Sigmoid colon (tissue), 7 donors: Measurements from ENCODE around the gene RHBDL1. TPM values are rescaled to one million over a fixed set of nuclear protein-coding genes. Genes with fewer than 3 reads are reported as not detected.

ENCODE experiments used
- DNase-seq: peaks from one replicate; pipeline ENCODE4 v3.0.0-alpha.2; 2019
- H3K27ac ChIP-seq, 4 donors: fragments of 200-600 bp; sonication (generic); one replicate each; pipeline ENCODE4 v1.5.1; 2016 to 2019; ENCODE audit warnings: mild to moderate bottlenecking in 1 of 4
- H3K27me3 ChIP-seq, 3 donors: fragments of 200-600 bp; sonication (generic); one replicate each; pipeline ENCODE4 v1.5.1; 2019; ENCODE audit warnings: mild to moderate bottlenecking in 1 of 3
- H3K36me3 ChIP-seq, 4 donors: fragments of 200-600 bp; sonication (generic); one replicate each; pipeline ENCODE4 v1.5.1; 2016 to 2019
- H3K4me1 ChIP-seq, 4 donors: fragments of 200-600 bp; sonication (generic); one replicate each; pipeline ENCODE4 v1.5.1; 2017 to 2019
- H3K4me3 ChIP-seq, 4 donors: fragments of 200-600 bp; sonication (generic); one replicate each; pipeline ENCODE4 v1.5.1; 2017 to 2019; ENCODE audit warnings: mild to moderate bottlenecking in 2 of 4, moderate library complexity in 1 of 4
- H3K9me3 ChIP-seq, 4 donors: fragments of 200-600 bp in 3 of 4; sonication (generic) in 3 of 4; one replicate each; pipeline versions ENCODE4 v1.5.1 to v1.6.1; 2013 to 2019
- EP300 ChIP-seq, 4 donors: sonication (generic); formaldehyde crosslinking; IDR thresholded peaks; one replicate each; pipeline ENCODE4 v1.6.1; 2017; ENCODE audit warnings: antibody characterized with exemption in 4 of 4
- POLR2A ChIP-seq, 2 donors: fragments of 450-650 bp; IDR thresholded peaks; one replicate each; pipeline ENCODE4 v1.6.1; 2016; ENCODE audit warnings: antibody characterized with exemption in 2 of 2, mild to moderate bottlenecking in 2 of 2, moderate library complexity in 2 of 2
- POLR2AphosphoS5 ChIP-seq, 4 donors: sonication (generic); formaldehyde crosslinking; IDR thresholded peaks; one replicate each; pipeline ENCODE4 v1.6.1; 2017; ENCODE audit warnings: antibody characterized with exemption in 4 of 4
- WGBS, 2 donors: extraction: QIAGEN DNeasy Blood & Tissue Kit; methylation state at CpG; one replicate each; pipeline ENCODE4 v1.1.7; 2013; 5-methylcytosine and 5-hydroxymethylcytosine counted together
- intact Hi-C: fragments of 100-400 bp; cut with DNase I; formaldehyde crosslinking; loops from one replicate; pipeline ENCODE4 v1.15.1; 2023
- polyA plus RNA-seq, 3 donors: library from polyadenylated mRNA; stranded (reverse); fragments of 200-250 nt; gene quantifications; one replicate each; pipeline ENCODE4 v1.2.3, GENCODE V29; 2013
- total RNA-seq, 4 donors: library from RNA; depleted of rRNA; stranded (reverse); fragments of >200 nt; gene quantifications; one replicate each; pipeline ENCODE4 v1.1.0, GENCODE V29; 2016
- TF ChIP-seq, protein P1 (sequence below), 4 experiments: fragments of 450-650 bp in 3 of 4; fragments of 200-600 bp in 1 of 4; IDR thresholded peaks; one replicate each; pipeline ENCODE4 v1.5.1; 2016 to 2019; ENCODE audit warnings: antibody characterized with exemption in 4 of 4, mild to moderate bottlenecking in 3 of 4, moderate library complexity in 2 of 4
- donor health status: healthy with polysubstance abuse.
- donor health status: Bipolar disorder and iron deficiency.
- donor health status: healthy.

The RHBDL1 gene
- total and polyA plus RNA-seq, 7 donors, result 0.46 to 6.1 (median 1.5) TPM; not detected in 2

DNA sequence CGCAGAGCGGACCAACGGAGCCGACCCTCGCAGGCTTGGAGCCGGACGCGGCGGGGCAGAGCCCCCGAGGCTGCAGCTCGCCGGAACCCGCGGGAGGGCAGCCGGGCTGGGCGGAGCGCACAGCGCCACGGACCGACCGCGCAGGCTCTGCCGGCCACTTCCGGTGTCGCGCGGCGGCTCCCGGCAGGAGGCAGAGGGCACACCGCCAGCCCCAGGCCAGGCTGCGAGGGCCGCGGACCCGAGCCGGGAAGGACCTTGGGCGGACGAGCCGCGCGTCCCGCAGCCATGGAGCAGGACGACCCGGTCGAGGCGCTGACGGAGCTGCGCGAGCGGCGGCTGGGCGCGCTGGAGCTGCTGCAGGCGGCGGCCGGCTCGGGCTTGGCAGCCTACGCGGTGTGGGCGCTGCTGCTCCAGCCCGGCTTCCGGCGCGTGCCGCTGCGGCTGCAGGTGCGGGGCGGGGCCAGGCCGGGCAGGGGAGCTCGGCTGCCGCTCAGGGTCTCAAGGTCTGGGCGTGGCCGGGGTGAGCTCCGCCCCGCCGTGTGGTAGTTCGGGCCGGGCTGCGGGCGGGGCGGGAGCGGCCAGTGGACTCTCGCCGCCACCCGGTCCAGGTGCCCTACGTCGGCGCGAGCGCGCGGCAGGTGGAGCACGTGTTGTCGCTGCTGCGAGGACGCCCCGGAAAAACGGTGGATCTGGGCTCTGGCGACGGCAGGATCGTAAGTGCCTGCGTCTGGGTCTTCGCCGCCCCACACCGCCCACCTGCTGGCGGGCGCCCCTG is 45.7 kb downstream of the RHBDL1 start, which contains the start of gene ANTKMT:
Gene ANTKMT, plus strand, starts transcription at position 157 of the 775 bp plus-strand sequence. Its CDS starts 129 bp downstream, at position 286.
- Histone ChIP-seq H3K27ac (peak within 1 kb of the TSS; percentile 85 to 93 (median 89)), H3K36me3 (no peaks in the 10 kb centered on the region), H3K27me3 (peaks cover 5 to 19% (median 7%) of the 10 kb centered on the region in 3 donors), H3K4me1 (peaks cover 0 to 40% (median 31%) of the 10 kb centered on the region in 4 donors), H3K9me3 (no peaks in the 10 kb centered on the region), H3K4me3 (peak within 1 kb of the TSS; percentile 58 to 71 (median 64))
- TF ChIP-seq, protein P1, sequence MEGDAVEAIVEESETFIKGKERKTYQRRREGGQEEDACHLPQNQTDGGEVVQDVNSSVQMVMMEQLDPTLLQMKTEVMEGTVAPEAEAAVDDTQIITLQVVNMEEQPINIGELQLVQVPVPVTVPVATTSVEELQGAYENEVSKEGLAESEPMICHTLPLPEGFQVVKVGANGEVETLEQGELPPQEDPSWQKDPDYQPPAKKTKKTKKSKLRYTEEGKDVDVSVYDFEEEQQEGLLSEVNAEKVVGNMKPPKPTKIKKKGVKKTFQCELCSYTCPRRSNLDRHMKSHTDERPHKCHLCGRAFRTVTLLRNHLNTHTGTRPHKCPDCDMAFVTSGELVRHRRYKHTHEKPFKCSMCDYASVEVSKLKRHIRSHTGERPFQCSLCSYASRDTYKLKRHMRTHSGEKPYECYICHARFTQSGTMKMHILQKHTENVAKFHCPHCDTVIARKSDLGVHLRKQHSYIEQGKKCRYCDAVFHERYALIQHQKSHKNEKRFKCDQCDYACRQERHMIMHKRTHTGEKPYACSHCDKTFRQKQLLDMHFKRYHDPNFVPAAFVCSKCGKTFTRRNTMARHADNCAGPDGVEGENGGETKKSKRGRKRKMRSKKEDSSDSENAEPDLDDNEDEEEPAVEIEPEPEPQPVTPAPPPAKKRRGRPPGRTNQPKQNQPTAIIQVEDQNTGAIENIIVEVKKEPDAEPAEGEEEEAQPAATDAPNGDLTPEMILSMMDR (IDR thresholded peaks at IDR 0.05), result no peak
- TF ChIP-seq POLR2AphosphoS5 (IDR thresholded peaks at IDR 0.05), result peak; percentile 14 to 84 (median 44)
- intact Hi-C loops, result loop anchor here (2.0 kb wide), 2 partner anchors 20 to 36 kb away; partner anchors contain the start of genes CIAO3 and JMJD8
- peak; percentile 86 for DNase-seq
- WGBS, 2 donors, result 6 to 9% methylated on average over 106 of the region's 106 CpGs

- 78 to 90% methylated on average over 51 of the region's 51 CpGs for WGBS, 2 donors
- no peaks in the 10 kb centered on the region for H3K36me3 ChIP-seq
- TF ChIP-seq POLR2AphosphoS5 (IDR thresholded peaks at IDR 0.05) (no peak), EP300 (IDR thresholded peaks at IDR 0.05) (no peak), POLR2A (IDR thresholded peaks at IDR 0.05) (no peak)
- TF ChIP-seq, protein P1 (IDR thresholded peaks at IDR 0.05), result no peak
- peak overlapping the region; percentile 85 to 93 (median 89) for H3K27ac ChIP-seq
- no peak for DNase-seq
- H3K4me1 ChIP-seq, result peaks cover 0 to 39% (median 33%) of the 10 kb centered on the region in 4 donors
- H3K4me3 ChIP-seq, result peak overlapping the region; percentile 58 to 71 (median 64)
- intact Hi-C loops, result loop anchor here (2.0 kb wide), 2 partner anchors 19 to 37 kb away; partner anchors contain the start of genes CIAO3 and JMJD8
- H3K9me3 ChIP-seq, result no peaks in the 10 kb centered on the region
- H3K27me3 ChIP-seq, result peaks cover 13 to 20% (median 14%) of the 10 kb centered on the region in 3 donors
Observed at GRCh38 chr16:721765-722540, 46.5 kb downstream of the RHBDL1 start.

DNA sequence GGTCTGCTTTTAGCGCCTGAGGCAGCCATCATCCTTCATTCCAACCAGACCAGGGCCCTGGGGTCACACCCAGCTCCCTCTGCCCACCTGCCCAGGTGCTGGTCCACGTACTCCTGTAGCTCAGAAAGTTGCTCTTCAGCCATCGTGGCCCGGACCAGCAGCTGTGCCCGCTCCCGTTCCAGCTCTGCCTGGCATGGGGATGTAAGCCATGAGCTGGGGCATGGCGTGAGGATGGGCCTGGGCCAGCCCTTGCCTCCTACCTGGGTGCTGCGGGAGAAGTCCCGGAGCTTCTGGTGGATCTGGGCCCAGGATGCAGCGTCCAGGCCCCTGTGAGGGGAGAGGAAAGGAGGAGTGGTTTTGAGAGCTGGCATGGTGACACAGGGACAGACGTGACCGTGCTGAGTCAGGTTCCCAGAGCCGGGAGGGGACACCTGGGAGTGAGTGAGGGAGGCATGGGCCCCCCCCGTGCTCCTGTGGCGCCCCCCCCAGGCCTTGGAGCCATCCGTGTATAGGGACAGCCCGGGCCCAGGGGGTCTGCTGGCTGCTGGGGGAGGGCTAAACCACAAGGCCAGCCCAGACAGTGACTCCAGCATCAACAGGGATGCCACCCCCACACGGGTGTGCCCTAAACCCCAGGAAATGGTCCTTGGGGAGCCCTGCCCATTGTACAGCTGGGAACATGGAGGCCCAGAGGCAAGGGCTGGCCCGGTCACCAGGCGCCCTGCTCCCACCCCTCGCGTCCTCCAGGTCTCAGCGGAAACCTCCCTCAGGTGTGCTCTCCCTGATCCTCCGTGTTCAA is 47.6 kb downstream of the RHBDL1 start:
- Histone ChIP-seq H3K27me3 (peaks cover 22 to 31% (median 24%) of the 10 kb centered on the region in 3 donors), H3K27ac (no peak overlapping the region), H3K4me1 (peaks cover 0 to 49% (median 43%) of the 10 kb centered on the region in 4 donors), H3K36me3 (no peaks in the 10 kb centered on the region), H3K9me3 (no peaks in the 10 kb centered on the region), H3K4me3 (no peak overlapping the region)
- 90 to 92% methylated on average over 24 of the region's 24 CpGs for WGBS, 2 donors
- no peak for DNase-seq
- TF ChIP-seq POLR2A (IDR thresholded peaks at IDR 0.05) (no peak), EP300 (IDR thresholded peaks at IDR 0.05) (no peak), POLR2AphosphoS5 (IDR thresholded peaks at IDR 0.05) (no peak)
- TF ChIP-seq, protein P1 (IDR thresholded peaks at IDR 0.05), result no peak
- intact Hi-C loops, result no loop called here

DNA sequence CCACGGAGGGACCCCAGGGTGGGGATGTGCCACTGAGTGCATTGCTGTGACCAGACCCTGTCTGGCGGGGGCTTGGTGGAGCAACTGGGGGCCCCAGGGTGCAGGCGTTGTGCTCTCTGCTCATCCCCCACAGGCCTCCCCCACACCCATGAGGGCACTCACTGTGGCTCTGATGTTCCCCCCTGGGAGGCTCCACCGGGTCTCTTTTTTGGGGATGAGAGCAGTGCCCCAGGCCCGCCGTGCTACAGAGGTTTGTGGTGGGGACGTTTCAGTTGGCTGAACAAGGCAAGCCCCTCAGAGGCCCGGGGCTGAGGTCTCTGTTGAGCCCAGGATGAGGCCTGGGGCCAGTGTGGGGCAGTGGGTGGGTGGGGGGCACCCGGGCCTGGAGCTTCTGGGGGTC is 48.2 kb downstream of the RHBDL1 start:
- no peak overlapping the region for H3K4me3 ChIP-seq
- no peak for DNase-seq
- no peaks in the 10 kb centered on the region for H3K36me3 ChIP-seq
- peaks cover 27 to 37% (median 28%) of the 10 kb centered on the region in 3 donors for H3K27me3 ChIP-seq
- peaks cover 0 to 56% (median 50%) of the 10 kb centered on the region in 4 donors for H3K4me1 ChIP-seq
- WGBS, 2 donors, result 76 to 84% methylated on average over 9 of the region's 9 CpGs
- TF ChIP-seq, protein P1 (IDR thresholded peaks at IDR 0.05), result no peak
- TF ChIP-seq POLR2A (IDR thresholded peaks at IDR 0.05) (no peak), EP300 (IDR thresholded peaks at IDR 0.05) (no peak), POLR2AphosphoS5 (IDR thresholded peaks at IDR 0.05) (no peak)
- no peak overlapping the region for H3K27ac ChIP-seq
- no peaks in the 10 kb centered on the region for H3K9me3 ChIP-seq
- intact Hi-C loops, result no loop called here
